ENCODE data around the gene PPIL4. TPM values are rescaled to one million over a fixed set of nuclear protein-coding genes. Genes with fewer than 3 reads are reported as not detected.
"Not testable (repeated sequence)": the region's sequence is repeated elsewhere in the genome, so short reads cannot be mapped to it uniquely, and the experiment has no call there.

PPIL4 gene
- total and polyA plus RNA-seq, 8 donors: 6.5 to 14.2 (median 8.8) TPM

DNA sequence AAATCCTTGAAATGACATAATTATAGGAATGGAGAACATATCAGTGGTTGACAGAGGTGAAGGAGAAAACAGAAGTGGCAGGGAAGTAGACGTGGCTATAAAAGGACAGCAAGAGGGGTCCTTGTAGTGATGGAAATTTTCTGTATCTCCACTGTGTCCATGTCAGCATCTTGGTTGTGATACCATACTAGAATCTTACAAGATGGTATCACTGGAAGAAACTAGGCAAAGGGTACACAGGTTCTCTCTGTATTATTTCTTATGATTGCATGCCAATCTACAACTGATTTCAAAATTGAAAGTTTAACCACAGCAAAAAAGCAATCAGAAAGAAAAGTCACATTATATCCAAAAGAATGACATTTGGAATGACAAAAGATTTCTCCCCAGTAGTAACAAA, 44.6 kb downstream of the PPIL4 start:
- intact Hi-C loops (cut with DNase I): no loop called here
- ATAC-seq (no peak), DNase-seq (no peak), FAIRE-seq (no peak)
- Histone ChIP-seq H3K27ac (no peak overlapping the region), H3K27me3 (no peaks in the 10 kb centered on the region), H3K4me3 (no peak overlapping the region), H3K36me3 (no peaks in the 10 kb centered on the region), H3K4me1 (no peaks in the 10 kb centered on the region), H3K9me3 (no peaks in the 10 kb centered on the region)
- WGBS, 2 donors: 91 to 96% methylated on average over 1 of the region's 1 CpG
- TF ChIP-seq CTCF (IDR thresholded peaks at IDR 0.05): no peak

DNA sequence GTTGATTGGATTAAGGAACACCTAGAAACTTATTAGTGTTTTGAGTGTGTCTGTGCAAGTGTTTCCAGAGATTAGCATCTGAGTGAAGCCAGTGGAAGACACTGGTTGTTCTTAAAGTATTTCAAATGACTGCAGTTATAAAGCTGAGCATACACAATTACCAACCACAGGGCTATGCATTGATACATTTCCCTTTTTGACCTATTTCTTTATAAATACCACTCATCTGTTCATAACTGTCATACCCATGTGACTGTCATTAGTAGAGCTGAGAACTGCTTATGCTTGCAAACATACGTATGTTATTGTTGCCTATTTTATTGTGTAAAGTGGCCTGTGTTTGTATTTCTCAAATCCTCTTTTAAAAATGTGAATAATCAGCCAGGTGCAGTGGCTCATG, 45.7 kb downstream of the PPIL4 start:
- FAIRE-seq (no peak), ATAC-seq (peak in 2 of 4 donors; percentile 22 to 50), DNase-seq (no peak)
- H3K4me3 ChIP-seq: no peak overlapping the region
- H3K27ac ChIP-seq: no peak overlapping the region
- H3K27me3 ChIP-seq: no peaks in the 10 kb centered on the region
- no peak for TF ChIP-seq CTCF (IDR thresholded peaks at IDR 0.05)
- H3K4me1 ChIP-seq: no peaks in the 10 kb centered on the region
- no peaks in the 10 kb centered on the region for H3K36me3 ChIP-seq
- no peaks in the 10 kb centered on the region for H3K9me3 ChIP-seq
- WGBS, 2 donors: 84 to 87% methylated on average over 1 of the region's 1 CpG
- intact Hi-C loops (cut with DNase I): no loop called here

DNA sequence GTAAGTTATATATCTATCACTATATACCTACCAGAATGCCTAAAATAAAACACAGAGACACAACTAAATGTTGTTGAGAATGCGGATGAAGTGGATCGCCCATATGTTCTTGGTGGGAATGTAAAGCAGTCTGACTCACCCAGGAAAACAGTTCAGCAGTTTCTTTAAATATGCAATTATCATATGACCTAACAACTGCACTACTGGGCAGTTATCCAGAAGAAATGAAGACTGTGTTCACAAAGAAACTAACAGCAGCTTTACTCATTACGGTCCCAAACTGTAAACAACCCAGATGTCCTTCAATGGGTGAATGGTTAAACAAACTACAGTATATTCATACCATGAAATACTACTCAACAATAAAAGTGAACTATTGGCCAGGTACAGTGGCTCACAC, 46.8 kb downstream of the PPIL4 start:
- ATAC-seq (peak in 3 of 4 donors; percentile 55 to 59 (median 55)), DNase-seq (no peak), FAIRE-seq (peak; percentile 29)
- intact Hi-C loops (cut with DNase I): no loop called here
- TF ChIP-seq CTCF (IDR thresholded peaks at IDR 0.05): no peak
- H3K4me1 ChIP-seq: no peaks in the 10 kb centered on the region
- H3K27ac ChIP-seq: no peak overlapping the region
- H3K9me3 ChIP-seq: no peaks in the 10 kb centered on the region
- H3K4me3 ChIP-seq: no peak overlapping the region
- H3K36me3 ChIP-seq: no peaks in the 10 kb centered on the region
- H3K27me3 ChIP-seq: no peaks in the 10 kb centered on the region
- WGBS, 2 donors: 72 to 83% methylated on average over 3 of the region's 3 CpGs

DNA sequence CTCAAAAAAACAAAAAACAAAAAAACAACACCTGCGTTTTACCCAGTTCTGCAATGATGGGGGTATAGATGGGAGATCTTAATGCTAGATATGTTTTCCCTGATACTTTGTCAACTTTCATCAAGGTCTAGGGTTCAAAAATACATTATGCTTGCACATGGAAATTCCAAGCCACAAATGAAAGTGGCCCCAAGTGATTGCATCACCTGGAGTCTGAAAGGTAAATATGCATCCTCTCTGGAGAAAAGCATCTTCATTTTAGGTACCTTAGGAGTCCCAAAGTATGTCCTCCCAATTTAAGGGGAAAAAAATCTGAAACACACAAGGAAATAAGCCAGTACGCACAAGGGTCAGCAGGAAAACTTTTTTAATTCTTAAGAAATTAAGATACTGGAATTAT, 48.5 kb downstream of the PPIL4 start:
- TF ChIP-seq CTCF (IDR thresholded peaks at IDR 0.05): no peak
- DNase-seq (no peak), ATAC-seq (no peak), FAIRE-seq (no peak)
- no peaks in the 10 kb centered on the region for H3K27me3 ChIP-seq
- intact Hi-C loops (cut with DNase I): no loop called here
- no peaks in the 10 kb centered on the region for H3K36me3 ChIP-seq
- no peak overlapping the region for H3K27ac ChIP-seq
- WGBS, 2 donors: 93 to 97% methylated on average over 2 of the region's 2 CpGs
- no peak overlapping the region for H3K4me3 ChIP-seq
- no peaks in the 10 kb centered on the region for H3K4me1 ChIP-seq
- no peaks in the 10 kb centered on the region for H3K9me3 ChIP-seq

DNA sequence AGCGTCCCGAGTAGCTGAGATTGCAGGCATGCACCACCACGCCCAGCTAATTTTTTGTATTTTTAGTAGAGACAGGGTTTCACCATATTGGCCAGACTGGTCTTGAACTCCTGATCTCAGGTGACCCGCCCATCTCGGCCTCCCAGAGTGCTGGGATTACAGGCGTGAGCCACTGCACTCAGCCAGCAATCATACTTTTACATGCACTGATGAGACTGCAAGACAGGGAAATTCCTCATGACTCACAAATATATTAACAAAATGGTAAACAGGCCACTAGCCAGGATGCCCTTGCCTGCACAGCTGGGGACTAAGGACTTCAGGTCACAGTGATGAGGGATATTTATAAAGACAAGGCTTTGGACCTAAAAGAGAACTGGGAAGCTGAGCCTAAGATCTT, 49.2 kb downstream of the PPIL4 start:
- 92 to 97% methylated on average over 6 of the region's 6 CpGs for WGBS, 2 donors
- H3K27ac ChIP-seq; H3K36me3 ChIP-seq; ATAC-seq; DNase-seq; H3K4me1 ChIP-seq; intact Hi-C loops (cut with DNase I); FAIRE-seq; H3K4me3 ChIP-seq; H3K27me3 ChIP-seq; H3K9me3 ChIP-seq: not testable (repeated sequence)

- WGBS, 2 donors: 84 to 88% methylated on average over 10 to 11 of the region's 11 CpGs
- FAIRE-seq; H3K9me3 ChIP-seq; H3K4me1 ChIP-seq; ATAC-seq; H3K27ac ChIP-seq; H3K27me3 ChIP-seq; H3K4me3 ChIP-seq; intact Hi-C loops (cut with DNase I); DNase-seq; H3K36me3 ChIP-seq: not testable (repeated sequence)
These were observed 50.4 kb downstream of the PPIL4 start for GRCh38 chr6:149495349-149496016.

DNA sequence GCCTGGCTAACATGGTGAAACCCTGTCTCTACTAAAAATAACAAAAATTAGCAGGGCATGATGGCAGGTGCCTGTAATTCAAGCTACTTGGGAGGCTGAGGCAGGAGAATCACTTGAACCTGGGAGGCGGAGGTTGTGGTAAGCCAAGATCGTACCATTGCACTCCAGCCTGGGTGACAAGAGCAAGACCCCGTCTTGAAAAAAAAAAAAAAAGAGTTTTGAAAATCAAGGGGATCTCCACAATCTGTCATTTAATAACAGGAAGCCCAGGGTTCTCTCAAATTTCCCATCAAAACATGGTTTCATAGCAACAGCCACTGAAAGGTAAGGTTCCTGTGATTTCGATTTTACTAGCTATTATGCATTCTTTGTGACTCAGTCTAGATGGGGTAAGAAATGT, 51.0 kb downstream of the PPIL4 start:
- DNase-seq; intact Hi-C loops (cut with DNase I); H3K27ac ChIP-seq; H3K27me3 ChIP-seq; H3K4me3 ChIP-seq; H3K4me1 ChIP-seq; H3K9me3 ChIP-seq; H3K36me3 ChIP-seq; FAIRE-seq; ATAC-seq: not testable (repeated sequence)
- WGBS, 2 donors: 93 to 94% methylated on average over 4 of the region's 4 CpGs
